Measurements from ENCODE around the gene ADCY4.

The ADCY4 gene

GRCh38 chr14:24293525-24293924, 41.3 kb downstream of the ADCY4 start:
- no peak for DNase-seq

- no peak for DNase-seq
Observed at GRCh38 chr14:24292118-24292807, 42.6 kb downstream of the ADCY4 start.

GRCh38 chr14:24291446-24292117, 43.3 kb downstream of the ADCY4 start:
- DNase-seq = no peak

- DNase-seq = no peak
Observed at GRCh38 chr14:24290746-24291145, 44.1 kb downstream of the ADCY4 start.

- no peak for DNase-seq
Observed at GRCh38 chr14:24289649-24290280, 45.1 kb downstream of the ADCY4 start.

- DNase-seq = no peak
Observed at GRCh38 chr14:24286996-24287395, 47.9 kb downstream of the ADCY4 start.

- no peak for DNase-seq
Observed at GRCh38 chr14:24285351-24285750, 49.5 kb downstream of the ADCY4 start.

- DNase-seq = peak; percentile 25
Observed at GRCh38 chr14:24284501-24285035, 50.3 kb downstream of the ADCY4 start.

- DNase-seq = no peak
Observed at GRCh38 chr14:24283796-24284460, 50.9 kb downstream of the ADCY4 start.

GRCh38 chr14:24282736-24283135, 52.1 kb downstream of the ADCY4 start:
- DNase-seq = no peak

GRCh38 chr14:24281636-24282035, 53.2 kb downstream of the ADCY4 start:
- no peak for DNase-seq

GRCh38 chr14:24280797-24281460, 53.9 kb downstream of the ADCY4 start:
- no peak for DNase-seq

GRCh38 chr14:24279301-24280186, 55.3 kb downstream of the ADCY4 start:
- DNase-seq = peak; percentile 61

- DNase-seq = no peak
Observed at GRCh38 chr14:24278424-24278823, 56.4 kb downstream of the ADCY4 start.

- DNase-seq = no peak
Observed at GRCh38 chr14:24277606-24278321, 57.1 kb downstream of the ADCY4 start.

- no peak for DNase-seq
Observed at GRCh38 chr14:24277071-24277470, 57.8 kb downstream of the ADCY4 start.

GRCh38 chr14:24274101-24274543, 60.7 kb downstream of the ADCY4 start:
- DNase-seq = no peak

GRCh38 chr14:24273422-24273998, 61.4 kb downstream of the ADCY4 start:
- peak; percentile 5 for DNase-seq

GRCh38 chr14:24272467-24272866, 62.4 kb downstream of the ADCY4 start:
- DNase-seq = no peak

GRCh38 chr14:24271834-24272263, 63.0 kb downstream of the ADCY4 start:
- DNase-seq = no peak
